ENCODE data around the gene IL1A. TPM values are rescaled to one million over a fixed set of nuclear protein-coding genes. Genes with fewer than 3 reads are reported as not detected.
A peak's percentile ranks its signal among the peaks of the same experiment; 100 is the strongest.
"Not testable (repeated sequence)": the region's sequence is repeated elsewhere in the genome, so short reads cannot be mapped to it uniquely, and the experiment has no call there.

The IL1A gene, protein sequence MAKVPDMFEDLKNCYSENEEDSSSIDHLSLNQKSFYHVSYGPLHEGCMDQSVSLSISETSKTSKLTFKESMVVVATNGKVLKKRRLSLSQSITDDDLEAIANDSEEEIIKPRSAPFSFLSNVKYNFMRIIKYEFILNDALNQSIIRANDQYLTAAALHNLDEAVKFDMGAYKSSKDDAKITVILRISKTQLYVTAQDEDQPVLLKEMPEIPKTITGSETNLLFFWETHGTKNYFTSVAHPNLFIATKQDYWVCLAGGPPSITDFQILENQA
- 0.13 TPM for total RNA-seq
- polyA plus RNA-seq (ENCODE audit: insufficient read depth, low read depth, low replicate concordance) = not detected
- long read RNA-seq, donor 1 = 0 reads
- long read RNA-seq, donor 2 = 0 reads
- long read RNA-seq, donor 3 = 0 reads
- long read RNA-seq, donor 4 = 0 reads
- long read RNA-seq, donor 5 = 0 reads
- long read RNA-seq, donor 6 = 0 reads
- long read RNA-seq, donor 7 = 0 reads
- long read RNA-seq, donor 8 = 0 reads
- long read RNA-seq, donor 9 = 0 reads
- long read RNA-seq, donor 10 = 0 reads

DNA sequence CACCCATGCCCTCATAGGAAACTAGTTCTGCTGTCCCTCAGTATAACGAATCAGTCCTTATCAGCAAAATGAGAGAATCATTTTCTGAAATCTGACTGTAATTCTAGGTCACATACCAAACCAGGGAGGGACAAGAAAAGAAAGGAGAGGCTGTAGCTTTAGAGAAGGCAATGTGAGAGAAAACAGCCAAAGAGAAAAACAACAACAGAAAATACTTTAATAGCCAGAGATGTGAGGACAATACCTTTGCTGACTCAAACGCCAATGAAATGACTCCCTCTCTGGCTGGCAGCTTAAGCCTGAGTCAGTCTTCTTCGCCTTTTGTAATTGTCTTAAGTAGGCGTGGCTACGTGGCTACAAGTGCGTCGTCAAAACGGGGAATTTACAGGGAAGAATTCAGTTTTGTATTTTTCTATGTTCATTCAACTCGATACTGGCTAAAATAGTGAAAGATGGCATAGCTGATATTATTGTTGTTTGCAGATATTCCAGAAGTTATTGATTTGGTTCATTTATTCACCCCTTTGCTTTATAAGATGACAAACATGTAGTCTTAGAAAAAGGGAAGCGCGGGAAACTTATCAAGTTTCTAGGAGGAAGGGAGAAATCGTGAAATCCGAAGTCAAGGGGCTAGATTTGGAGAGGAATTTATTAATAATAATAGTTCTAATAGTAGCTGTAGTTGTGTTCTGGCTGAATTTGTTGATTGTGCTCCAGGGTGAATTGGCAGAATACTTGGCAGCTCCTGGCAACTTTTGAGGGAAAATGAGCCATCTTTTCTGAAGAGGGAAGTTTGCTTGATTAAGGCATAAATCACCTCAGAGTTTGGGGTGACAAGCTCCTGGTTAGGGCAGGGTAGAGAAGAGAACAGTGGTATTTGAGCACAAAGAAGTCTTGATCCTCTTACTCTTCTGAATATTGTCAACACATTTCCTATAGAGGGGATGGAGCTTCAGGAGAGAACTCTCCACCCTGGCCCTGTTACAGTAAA lies at the start of gene IL1A:
TSS of gene IL1A (minus strand) at position 295 of the 991 bp plus-strand sequence. CDS start 723 bp downstream, outside the sequence.
- Histone ChIP-seq H3K4me3 (ENCODE audit: low read length in 3 of 3) (no peak within 1 kb of the TSS), H3K9ac (ENCODE audit: low read length in 3 of 3) (no peak within 1 kb of the TSS), H3K27ac (ENCODE audit: low read depth in 2 of 2, low read length in 2 of 2) (no peak within 1 kb of the TSS), H3K36me3 (ENCODE audit: control insufficient read depth in 2 of 3, insufficient read depth in 3 of 3, low read length in 3 of 3) (no peaks in the 10 kb centered on the region), H3K4me1 (ENCODE audit: control insufficient read depth in 2 of 3, insufficient read depth in 2 of 3, low read depth in 1 of 3, low read length in 3 of 3) (no peaks in the 10 kb centered on the region), H3K9me3 (ENCODE audit: control insufficient read depth in 2 of 3, insufficient read depth in 1 of 3, low read length in 3 of 3) (no peaks in the 10 kb centered on the region), H3K27me3 (ENCODE audit: control insufficient read depth, insufficient read depth, low read length) (no peaks in the 10 kb centered on the region)
- TF ChIP-seq CTCF (IDR thresholded peaks at IDR 0.05; ENCODE audit: borderline replicate concordance, extremely low read depth, insufficient read depth) = no peak
- intact Hi-C loops (cut with DNase I) = no loop called here
- DNase-seq (no peak), FAIRE-seq (no peak)

DNA sequence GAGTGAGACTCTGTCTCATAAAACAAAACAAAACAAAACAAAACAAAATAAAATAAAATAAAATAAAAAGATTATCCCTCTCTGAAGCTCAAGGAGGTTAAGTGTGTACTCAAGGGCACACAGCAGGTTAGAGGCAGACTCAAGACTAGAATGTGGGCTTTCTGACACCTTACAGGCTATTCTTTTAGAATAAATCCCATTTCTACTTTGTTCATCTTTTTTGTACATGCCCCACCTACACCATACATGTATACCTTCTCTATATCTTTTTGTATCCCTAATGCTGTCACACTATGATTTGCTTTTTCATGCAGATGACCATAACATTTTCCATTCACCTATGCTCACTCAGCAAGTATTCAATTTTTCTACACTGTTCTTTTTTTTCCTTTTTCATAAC lies 49.7 kb upstream of the IL1A start:
- no peak for FAIRE-seq
- peaks cover 0 to 14% (median 6%) of the 10 kb centered on the region in 3 donors for H3K4me1 ChIP-seq (ENCODE audit: control insufficient read depth in 2 of 3, insufficient read depth in 2 of 3, low read depth in 1 of 3, low read length in 3 of 3)
- no peak for TF ChIP-seq CTCF (IDR thresholded peaks at IDR 0.05; ENCODE audit: borderline replicate concordance, extremely low read depth, insufficient read depth)
- intact Hi-C loops (cut with DNase I) = no loop called here
- no peaks in the 10 kb centered on the region for H3K36me3 ChIP-seq (ENCODE audit: control insufficient read depth in 2 of 3, insufficient read depth in 3 of 3, low read length in 3 of 3)
- DNase-seq = no peak
- no peaks in the 10 kb centered on the region for H3K27me3 ChIP-seq (ENCODE audit: control insufficient read depth, insufficient read depth, low read length)
- H3K9ac ChIP-seq (ENCODE audit: low read length in 3 of 3) = no peak overlapping the region
- peak overlapping the region in 1 of 2 donors; percentile 17 for H3K27ac ChIP-seq (ENCODE audit: low read depth in 2 of 2, low read length in 2 of 2)
- no peaks in the 10 kb centered on the region for H3K9me3 ChIP-seq (ENCODE audit: control insufficient read depth in 2 of 3, insufficient read depth in 1 of 3, low read length in 3 of 3)
- H3K4me3 ChIP-seq (ENCODE audit: low read length in 3 of 3) = no peak overlapping the region

DNA sequence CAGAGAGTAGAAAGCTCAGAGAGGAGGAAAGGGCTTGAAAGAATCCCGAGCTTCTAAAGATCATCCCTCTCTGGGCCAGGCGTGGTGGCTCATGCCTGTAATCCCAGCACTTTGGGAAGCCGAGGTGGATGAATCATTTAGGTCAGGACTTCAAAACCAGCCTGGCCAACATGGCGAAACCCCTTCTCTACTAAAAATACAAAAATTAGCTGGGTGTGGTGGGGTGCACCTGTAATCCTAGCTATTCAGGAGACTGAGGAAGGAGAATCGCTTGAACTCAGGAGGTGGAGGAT lies 49.3 kb upstream of the IL1A start:
- H3K9me3 ChIP-seq (ENCODE audit: control insufficient read depth in 2 of 3, insufficient read depth in 1 of 3, low read length in 3 of 3); intact Hi-C loops (cut with DNase I); FAIRE-seq: not testable (repeated sequence)

More for the DNA sequence above, 49.3 kb upstream of the IL1A start:
- not testable (repeated sequence) for H3K27ac ChIP-seq (ENCODE audit: low read depth in 2 of 2, low read length in 2 of 2); H3K4me3 ChIP-seq (ENCODE audit: low read length in 3 of 3); H3K9ac ChIP-seq (ENCODE audit: low read length in 3 of 3); H3K36me3 ChIP-seq (ENCODE audit: control insufficient read depth in 2 of 3, insufficient read depth in 3 of 3, low read length in 3 of 3); H3K27me3 ChIP-seq (ENCODE audit: control insufficient read depth, insufficient read depth, low read length); DNase-seq
- H3K4me1 ChIP-seq (ENCODE audit: control insufficient read depth in 2 of 3, insufficient read depth in 2 of 3, low read depth in 1 of 3, low read length in 3 of 3) = peaks cover 0 to 14% (median 6%) of the 10 kb centered on the region in 3 donors

Data from kidney (tissue), 22 donors.